Ovary (tissue), 3 donors: ENCODE results near the gene CA4.

Experiments
- CTCF ChIP-seq, 3 donors: fragments of 450-650 bp in 2 of 3; fragments of 200-600 bp in 1 of 3; IDR thresholded peaks; one replicate each; pipeline versions ENCODE4 v1.5.1 to v1.8.0; 2016 to 2022; ENCODE audit warnings: antibody characterized with exemption in 3 of 3, mild to moderate bottlenecking in 1 of 3
- EP300 ChIP-seq: sonication (generic); formaldehyde crosslinking; IDR thresholded peaks from one replicate; pipeline ENCODE4 v1.6.1; 2017; ENCODE audit warnings: antibody characterized with exemption
- POLR2A ChIP-seq: fragments of 450-650 bp; IDR thresholded peaks from one replicate; pipeline ENCODE4 v1.6.1; 2017; ENCODE audit warnings: antibody characterized with exemption, mild to moderate bottlenecking, moderate library complexity
- donor health status: DM: no; HTN: no; CAD: no.

DNA sequence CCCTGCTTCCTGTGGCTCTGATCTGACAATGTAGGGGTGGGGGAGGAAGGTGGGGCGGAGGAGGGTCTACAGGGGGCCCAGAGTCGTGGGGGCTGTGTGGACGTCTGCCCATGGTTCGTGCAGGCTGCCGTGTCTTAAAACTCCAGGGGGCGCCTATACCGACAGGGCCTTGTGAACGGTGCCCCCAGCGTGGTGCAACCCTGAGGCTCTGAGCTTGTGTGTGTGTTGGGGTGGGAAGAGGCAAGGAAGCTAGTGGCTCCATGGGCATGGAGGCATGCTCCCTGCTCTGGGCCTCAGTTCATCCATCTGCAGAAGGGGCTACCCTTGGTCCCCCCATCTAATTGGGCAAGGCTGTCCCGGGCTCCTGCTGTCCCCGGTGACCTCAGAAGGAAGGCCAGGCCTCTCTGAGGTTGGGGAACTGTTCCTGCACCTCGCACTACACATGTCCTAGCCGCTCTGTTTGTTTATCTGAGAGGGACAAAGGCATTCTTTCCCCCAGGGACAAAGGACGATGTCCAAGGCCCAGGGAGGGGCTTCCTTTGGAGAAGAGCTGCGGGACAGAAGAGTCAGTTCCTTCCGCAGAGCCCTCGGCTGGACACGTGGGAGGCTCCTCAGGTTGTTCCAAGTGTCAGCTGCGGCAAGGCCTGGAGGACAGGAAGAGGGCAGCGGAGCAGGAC is 13.5 kb downstream of the CA4 start:
- TF ChIP-seq CTCF (IDR thresholded peaks at IDR 0.05) (no peak), EP300 (no peak), POLR2A (no peak)
